Kidney (tissue), 14 donors: ENCODE results near the gene PRKAR2B. TPM values are rescaled to one million over a fixed set of nuclear protein-coding genes. Genes with fewer than 3 reads are reported as not detected.

Experiments
- DNase-seq, 5 donors: peaks; one replicate each; pipeline ENCODE4 v3.0.0-alpha.2; 2013 to 2020
- FAIRE-seq: peaks from 2 replicates; lab custom pipeline; 2012; peaks lifted over from hg19 to GRCh38; lab: Jason Lieb, UNC
- H3K27ac ChIP-seq, 2 donors: one replicate each; pipeline ENCODE4 v1.7.0; 2013; ENCODE audit warnings: low read depth in 2 of 2, low read length in 2 of 2, inconsistent platforms in 1 of 2
- H3K27me3 ChIP-seq: one replicate; pipeline ENCODE4 v1.7.1; 2013; ENCODE audit warnings: low read length, inconsistent platforms; ENCODE audit not compliant: control insufficient read depth, insufficient read depth
- H3K36me3 ChIP-seq, 3 donors: one replicate each; pipeline versions ENCODE4 v1.7.0 to v1.7.1; 2013; ENCODE audit warnings: low read length in 3 of 3, control low read depth in 1 of 3, inconsistent platforms in 1 of 3; ENCODE audit not compliant: insufficient read depth in 3 of 3, control insufficient read depth in 2 of 3
- H3K4me1 ChIP-seq, 3 donors: one replicate each; pipeline versions ENCODE4 v1.7.0 to v1.7.1; 2013; ENCODE audit warnings: low read length in 3 of 3, inconsistent platforms in 1 of 3, low read depth in 1 of 3; ENCODE audit not compliant: control insufficient read depth in 2 of 3, insufficient read depth in 2 of 3
- H3K4me3 ChIP-seq, 3 donors: one replicate each; pipeline versions ENCODE4 v1.7.0 to v1.8.1; 2013; ENCODE audit warnings: low read length in 3 of 3, control low read depth in 1 of 3, inconsistent platforms in 1 of 3
- H3K9ac ChIP-seq, 3 donors: one replicate each; pipeline versions ENCODE4 v1.7.0 to v1.7.1; 2013; ENCODE audit warnings: low read length in 3 of 3, control low read depth in 1 of 3, inconsistent platforms in 1 of 3
- H3K9me3 ChIP-seq, 3 donors: one replicate each; pipeline versions ENCODE4 v1.7.0 to v1.7.1; 2013; ENCODE audit warnings: low read length in 3 of 3, control low read depth in 1 of 3, inconsistent platforms in 1 of 3; ENCODE audit not compliant: control insufficient read depth in 2 of 3, insufficient read depth in 1 of 3
- intact Hi-C: fragments of 100-400 bp; cut with DNase I; formaldehyde crosslinking; loops from one replicate; pipeline ENCODE4 v1.11.1; 2022
- polyA plus RNA-seq: library from polyadenylated mRNA; stranded (reverse); fragments of 350-450 nt; fragmentation: Illumina TruSeq; extraction: RNeasy Lipid Tissue Mini Kit (QIAGEN cat#74804); gene quantifications from one replicate; pipeline ENCODE4 v1.2.3, GENCODE V29; 2014; ENCODE audit warnings: low read depth, low replicate concordance; ENCODE audit not compliant: insufficient read depth
- total RNA-seq: library from RNA; stranded (reverse); fragmentation: NEBNext Ultra II Directional; extraction: Animal tissue kit (Norgen Biotek cat#: 25700); gene quantifications from one replicate; pipeline ENCODE4 v1.2.1, GENCODE V29; 2021
- TF ChIP-seq, protein P1 (sequence below): IDR thresholded peaks from 3 replicates; pipeline ENCODE4 v1.5.1; 2012; ENCODE audit warnings: mild to moderate bottlenecking, moderate library complexity, borderline replicate concordance; ENCODE audit not compliant: insufficient read depth; ENCODE audit errors: extremely low read depth
- donor health status: control.
- donor health status: control.
- donor health status: control.
- donor health status: control.
- donor health status: control.
- donor health status: DM: yes; HTN: yes; CAD: no.
- donor health status: Normal renal cell carcinoma (clear cell type).

The PRKAR2B gene
- total and polyA plus RNA-seq, 2 donors from 2014 or later, result 6.9 to 7.3 TPM

DNA sequence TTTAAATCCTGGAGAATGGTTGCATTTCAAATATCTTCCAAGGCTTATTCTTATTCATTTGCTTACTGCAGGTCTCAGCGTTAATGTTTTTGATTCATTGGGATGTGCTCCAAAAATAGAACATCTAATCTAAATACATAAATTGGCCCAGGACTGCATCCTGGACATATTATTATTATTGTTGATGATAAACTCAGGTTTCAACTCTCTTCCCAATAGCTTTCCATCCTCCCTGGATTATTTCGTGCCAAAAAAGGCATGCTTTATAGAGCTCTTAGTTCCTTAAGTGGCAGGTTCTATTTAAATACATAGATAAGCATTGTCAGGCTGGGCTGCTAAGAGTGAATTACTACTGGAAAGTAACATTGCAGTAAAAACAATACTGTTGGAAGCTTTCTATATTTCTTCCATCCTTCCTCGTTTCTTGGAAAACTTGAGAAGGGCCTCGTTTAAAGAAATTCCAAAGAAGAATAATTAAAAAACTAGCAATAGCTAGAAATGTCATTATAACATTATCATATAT is 14.7 kb upstream of the PRKAR2B start:
- Histone ChIP-seq H3K4me3 (no peak overlapping the region), H3K9me3 (no peaks in the 10 kb centered on the region), H3K27me3 (no peaks in the 10 kb centered on the region), H3K4me1 (no peaks in the 10 kb centered on the region), H3K36me3 (no peaks in the 10 kb centered on the region), H3K9ac (no peak overlapping the region), H3K27ac (no peak overlapping the region)
- no peak for DNase-seq
- TF ChIP-seq, protein P1, sequence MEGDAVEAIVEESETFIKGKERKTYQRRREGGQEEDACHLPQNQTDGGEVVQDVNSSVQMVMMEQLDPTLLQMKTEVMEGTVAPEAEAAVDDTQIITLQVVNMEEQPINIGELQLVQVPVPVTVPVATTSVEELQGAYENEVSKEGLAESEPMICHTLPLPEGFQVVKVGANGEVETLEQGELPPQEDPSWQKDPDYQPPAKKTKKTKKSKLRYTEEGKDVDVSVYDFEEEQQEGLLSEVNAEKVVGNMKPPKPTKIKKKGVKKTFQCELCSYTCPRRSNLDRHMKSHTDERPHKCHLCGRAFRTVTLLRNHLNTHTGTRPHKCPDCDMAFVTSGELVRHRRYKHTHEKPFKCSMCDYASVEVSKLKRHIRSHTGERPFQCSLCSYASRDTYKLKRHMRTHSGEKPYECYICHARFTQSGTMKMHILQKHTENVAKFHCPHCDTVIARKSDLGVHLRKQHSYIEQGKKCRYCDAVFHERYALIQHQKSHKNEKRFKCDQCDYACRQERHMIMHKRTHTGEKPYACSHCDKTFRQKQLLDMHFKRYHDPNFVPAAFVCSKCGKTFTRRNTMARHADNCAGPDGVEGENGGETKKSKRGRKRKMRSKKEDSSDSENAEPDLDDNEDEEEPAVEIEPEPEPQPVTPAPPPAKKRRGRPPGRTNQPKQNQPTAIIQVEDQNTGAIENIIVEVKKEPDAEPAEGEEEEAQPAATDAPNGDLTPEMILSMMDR, result no peak
- intact Hi-C loops, result no loop called here
- FAIRE-seq, result no peak

DNA sequence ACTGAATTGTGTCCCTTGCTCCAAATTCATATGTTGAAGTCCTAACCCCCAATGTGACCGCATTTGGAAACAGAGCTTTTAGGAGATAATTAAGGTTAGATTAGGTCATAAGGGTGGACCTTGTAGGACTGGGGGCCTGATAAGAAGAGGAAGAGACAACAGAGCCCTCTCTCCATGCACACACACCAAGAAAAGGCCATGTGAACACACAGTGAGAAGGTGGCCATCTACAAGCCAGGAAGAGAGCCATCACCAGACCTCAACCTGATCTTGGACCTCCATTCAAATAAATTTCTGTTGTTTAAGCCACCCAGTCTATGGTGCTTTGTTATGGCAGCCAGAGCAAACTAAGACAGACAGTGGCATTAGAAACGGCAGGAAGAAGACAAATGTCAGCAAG is 12.5 kb upstream of the PRKAR2B start:
- no peak for FAIRE-seq

DNA sequence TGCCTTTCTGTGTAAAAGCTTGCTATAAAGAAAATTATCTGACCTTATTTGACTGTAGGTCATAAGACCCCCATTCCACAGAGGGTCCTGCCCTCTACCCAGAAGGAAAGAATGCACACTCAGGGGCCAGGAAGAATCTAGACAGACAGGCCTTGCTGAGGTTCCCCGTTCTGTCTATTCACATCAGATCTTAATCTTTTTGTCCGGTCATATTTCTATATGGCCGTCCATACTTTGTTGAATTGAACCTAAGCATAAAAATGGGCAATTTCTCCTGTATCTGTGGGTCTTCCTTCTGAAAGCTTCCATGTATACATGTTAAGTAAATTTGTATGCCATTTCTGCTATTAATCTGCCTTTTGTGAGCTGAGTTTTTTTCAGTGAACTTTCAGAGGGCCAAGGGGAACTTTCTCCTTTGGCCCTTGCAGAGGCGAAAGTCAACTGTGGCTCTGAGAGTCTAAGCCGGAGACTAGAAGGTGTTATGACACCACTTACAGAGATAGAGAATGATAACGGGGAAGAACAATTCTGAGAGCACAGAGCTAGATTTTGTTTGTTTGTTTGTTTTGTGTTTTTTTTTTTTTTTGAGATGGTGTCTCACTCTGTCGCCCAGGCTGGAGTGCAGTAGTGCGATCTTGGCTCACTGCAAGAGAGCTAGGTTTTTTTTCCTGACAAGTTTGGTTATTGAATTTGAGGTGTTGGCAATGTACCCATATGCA is 11.6 kb upstream of the PRKAR2B start:
- FAIRE-seq (no peak), DNase-seq (no peak)
- no peak overlapping the region for H3K9ac ChIP-seq
- no peaks in the 10 kb centered on the region for H3K27me3 ChIP-seq
- H3K9me3 ChIP-seq, result peaks cover 0 to 3% (median 0%) of the 10 kb centered on the region in 3 donors
- H3K27ac ChIP-seq, result no peak overlapping the region
- H3K4me3 ChIP-seq, result no peak overlapping the region
- H3K36me3 ChIP-seq, result no peaks in the 10 kb centered on the region
- TF ChIP-seq, protein P1, result no peak
- intact Hi-C loops, result no loop called here
- H3K4me1 ChIP-seq, result no peaks in the 10 kb centered on the region

More for the DNA sequence above, 12.5 kb upstream of the PRKAR2B start:
- Histone ChIP-seq H3K36me3 (no peaks in the 10 kb centered on the region), H3K9ac (no peak overlapping the region), H3K4me1 (no peaks in the 10 kb centered on the region), H3K4me3 (no peak overlapping the region), H3K27me3 (no peaks in the 10 kb centered on the region), H3K9me3 (peaks cover 0 to 3% (median 0%) of the 10 kb centered on the region in 3 donors), H3K27ac (no peak overlapping the region)
- no peak for DNase-seq
- intact Hi-C loops, result no loop called here
- TF ChIP-seq, protein P1, result no peak
